SJSA1 (cell line): ENCODE data around the gene BRINP1. TPM values are rescaled to one million over a fixed set of nuclear protein-coding genes. Genes with fewer than 3 reads are reported as not detected.

Experiments
- DNase-seq, 2 experiments: peaks; one replicate each; pipeline ENCODE4 v3.0.0-alpha.2; 2015 to 2020; ENCODE audit warnings: low spot score in 2 of 2, low read depth in 1 of 2
- H3K27ac ChIP-seq: fragments of 250-450 bp; sonication (Bioruptor Pico); 2 replicates; pipeline ENCODE4 v1.5.1; 2020; ENCODE audit warnings: mild to moderate bottlenecking, moderate library complexity
- H3K27me3 ChIP-seq: fragments of 250-450 bp; sonication (Bioruptor Pico); replicated peaks from 2 replicates; pipeline ENCODE4 v1.5.1; 2020; ENCODE audit warnings: mild to moderate bottlenecking, moderate library complexity
- H3K36me3 ChIP-seq: fragments of 250-450 bp; sonication (Bioruptor Pico); 2 replicates; pipeline ENCODE4 v1.5.1; 2020; ENCODE audit warnings: mild to moderate bottlenecking
- H3K4me1 ChIP-seq: fragments of 250-450 bp; sonication (Bioruptor Pico); replicated peaks from 2 replicates; pipeline ENCODE4 v1.6.1; 2021; ENCODE audit warnings: mild to moderate bottlenecking
- H3K4me3 ChIP-seq: fragments of 250-450 bp; sonication (Bioruptor Pico); 2 replicates; pipeline ENCODE4 v1.5.1; 2020; ENCODE audit warnings: mild to moderate bottlenecking
- H3K9me3 ChIP-seq: fragments of 250-450 bp; sonication (Bioruptor Pico); replicated peaks from 2 replicates; pipeline ENCODE4 v1.5.1; 2020; ENCODE audit warnings: mild to moderate bottlenecking
- total RNA-seq: library from RNA; depleted of rRNA; stranded (reverse); fragments of >200 nt; shearing (Covaris generic); gene quantifications from 2 replicates; pipeline ENCODE4 v1.2.3, GENCODE V29; 2014

BRINP1 gene
- total RNA-seq, 1 experiment from 2014 or later = not detected

DNA sequence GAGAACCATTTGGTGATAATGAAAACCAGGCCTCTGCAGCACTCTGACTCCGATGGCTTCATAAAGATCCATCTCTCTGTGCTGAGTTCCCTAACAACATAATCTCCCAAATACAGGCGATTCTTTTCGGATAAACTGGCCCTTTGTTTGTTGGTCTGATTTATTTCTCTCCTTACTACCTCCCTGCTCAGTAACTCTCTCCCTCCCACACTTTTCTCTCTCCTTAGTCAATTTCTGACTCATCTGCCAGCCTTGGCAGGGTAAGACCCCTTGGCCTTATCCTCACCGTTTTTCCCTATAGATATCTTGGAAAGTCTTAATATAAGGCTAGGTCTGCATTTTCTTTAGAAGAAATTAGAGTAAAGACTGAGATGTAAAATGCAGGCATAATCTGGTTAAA, 128.7 kb downstream of the BRINP1 start:
- Histone ChIP-seq H3K27me3 (no peaks in the 10 kb centered on the region), H3K27ac (no peak overlapping the region), H3K4me1 (no peaks in the 10 kb centered on the region), H3K4me3 (no peak overlapping the region), H3K36me3 (no peaks in the 10 kb centered on the region), H3K9me3 (no peaks in the 10 kb centered on the region)
- DNase-seq = no peak

DNA sequence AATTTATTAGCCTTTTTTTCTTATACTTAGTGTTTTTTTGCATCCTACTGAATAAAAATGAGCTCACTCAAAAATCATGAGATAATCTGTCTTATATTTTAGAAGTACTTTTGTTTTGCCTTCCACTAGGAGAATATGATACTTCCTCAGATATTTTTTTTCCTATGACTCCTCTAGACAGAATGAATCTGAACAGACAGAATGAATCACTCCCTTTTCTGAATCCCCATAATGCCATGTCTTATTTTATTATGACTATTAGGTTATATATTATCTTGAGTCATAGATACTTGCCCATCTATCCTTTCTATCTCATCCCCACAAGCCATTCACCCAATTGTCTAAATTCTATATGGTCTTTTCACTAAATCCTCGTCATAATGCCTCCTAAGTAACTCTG, 134.6 kb downstream of the BRINP1 start:
- Histone ChIP-seq H3K9me3 (peaks cover 3% of the 10 kb centered on the region; the same call in 1 of the 2 replicates), H3K27ac (no peak overlapping the region), H3K4me3 (no peak overlapping the region), H3K36me3 (no peaks in the 10 kb centered on the region), H3K4me1 (no peaks in the 10 kb centered on the region), H3K27me3 (no peaks in the 10 kb centered on the region)
- no peak for DNase-seq

DNA sequence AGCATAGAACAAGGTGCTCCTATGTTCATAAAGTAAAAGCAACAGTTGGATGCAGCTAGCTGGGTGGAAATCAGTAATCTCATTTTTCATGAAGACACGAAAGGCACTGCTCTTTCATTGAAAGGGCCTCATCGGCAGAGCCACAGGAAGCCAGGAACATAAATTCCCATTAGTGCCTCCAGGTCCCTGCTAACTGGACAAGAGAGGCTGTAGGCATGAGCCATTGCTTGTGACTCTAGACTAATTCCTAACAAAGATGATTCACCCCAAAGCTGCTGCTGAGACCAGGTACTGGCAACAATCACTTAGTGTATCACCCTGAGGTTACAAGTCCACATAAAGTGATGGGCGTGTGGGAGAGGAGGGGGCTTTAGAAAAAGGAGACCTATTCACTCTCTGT, 141.8 kb downstream of the BRINP1 start:
- Histone ChIP-seq H3K27ac (no peak overlapping the region), H3K9me3 (peaks cover 5% of the 10 kb centered on the region), H3K27me3 (no peaks in the 10 kb centered on the region), H3K4me1 (no peaks in the 10 kb centered on the region), H3K4me3 (no peak overlapping the region), H3K36me3 (no peaks in the 10 kb centered on the region)
- DNase-seq = no peak

DNA sequence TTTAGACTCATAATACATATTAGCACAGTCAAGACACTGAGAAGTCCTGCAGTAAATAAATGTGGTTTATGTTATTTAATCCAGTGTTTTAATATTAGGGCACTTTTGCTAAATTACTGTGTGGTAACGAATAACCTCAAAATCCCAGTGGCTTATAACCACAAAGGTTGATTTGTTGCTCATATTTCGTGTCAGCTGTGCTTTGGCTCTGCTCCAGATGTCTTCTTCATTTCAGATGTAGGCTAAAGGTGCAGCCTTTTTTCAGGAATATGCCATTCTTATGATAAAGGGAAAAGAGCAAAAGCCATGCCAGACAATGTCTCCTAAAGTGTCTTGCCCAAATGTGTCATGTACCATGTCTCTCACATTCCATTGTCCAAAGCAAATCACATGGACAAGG, 144.8 kb downstream of the BRINP1 start:
- Histone ChIP-seq H3K36me3 (no peaks in the 10 kb centered on the region), H3K27ac (no peak overlapping the region), H3K9me3 (peaks cover 2% of the 10 kb centered on the region; the same call in 1 of the 2 replicates), H3K4me3 (no peak overlapping the region), H3K27me3 (no peaks in the 10 kb centered on the region), H3K4me1 (no peaks in the 10 kb centered on the region)
- no peak for DNase-seq

DNA sequence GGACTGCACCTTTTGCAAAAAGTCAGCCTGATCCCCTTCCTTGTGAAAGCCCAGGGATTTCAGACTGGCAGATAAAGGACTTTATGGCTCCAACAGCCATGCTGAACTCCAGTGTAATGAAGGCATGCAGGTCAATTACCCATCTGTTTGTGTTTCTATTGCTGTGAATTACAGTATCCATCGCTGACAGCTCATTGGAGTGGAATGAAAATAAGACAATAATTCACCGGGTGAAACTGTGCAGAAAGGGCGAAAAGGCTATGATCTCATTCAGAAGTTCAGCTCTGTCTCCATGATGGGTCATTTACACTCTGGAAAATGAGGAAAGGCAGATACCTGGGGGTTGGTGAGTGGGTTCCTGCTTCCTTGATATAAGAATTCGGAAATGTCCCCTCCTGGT, 148.0 kb downstream of the BRINP1 start:
- H3K27ac ChIP-seq = no peak overlapping the region
- H3K4me1 ChIP-seq = no peaks in the 10 kb centered on the region
- no peaks in the 10 kb centered on the region for H3K27me3 ChIP-seq
- 0 out of 2 replicates have a peak, but pooled peaks cover 2% of the 10 kb centered on the region for H3K9me3 ChIP-seq
- H3K36me3 ChIP-seq = no peaks in the 10 kb centered on the region
- no peak overlapping the region for H3K4me3 ChIP-seq
- DNase-seq = no peak

DNA sequence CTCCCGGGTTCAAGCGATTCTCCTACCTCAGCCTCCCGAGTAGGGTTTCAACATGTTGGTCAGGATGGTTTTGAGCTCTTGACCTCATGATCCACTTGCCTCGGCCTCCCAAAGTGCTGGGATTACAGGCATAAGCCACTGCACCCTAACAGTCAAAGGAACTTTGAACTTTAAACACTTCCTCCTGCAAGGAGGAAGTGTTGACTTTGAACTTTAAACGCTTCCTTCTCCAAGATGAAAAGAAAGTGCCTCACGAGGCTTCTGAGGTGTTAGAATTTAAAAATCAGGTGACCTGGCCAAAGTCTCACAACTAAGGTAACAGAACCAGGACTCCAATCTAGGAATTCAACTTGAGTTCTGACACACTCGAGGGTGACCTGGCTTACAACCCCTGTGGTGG, 150.9 kb downstream of the BRINP1 start:
- H3K9me3 ChIP-seq = peaks cover 2% of the 10 kb centered on the region; the same call in 1 of the 2 replicates
- H3K4me3 ChIP-seq = no peak overlapping the region
- no peak overlapping the region for H3K27ac ChIP-seq
- no peak for DNase-seq
- no peaks in the 10 kb centered on the region for H3K4me1 ChIP-seq
- no peaks in the 10 kb centered on the region for H3K27me3 ChIP-seq
- H3K36me3 ChIP-seq = no peaks in the 10 kb centered on the region

DNA sequence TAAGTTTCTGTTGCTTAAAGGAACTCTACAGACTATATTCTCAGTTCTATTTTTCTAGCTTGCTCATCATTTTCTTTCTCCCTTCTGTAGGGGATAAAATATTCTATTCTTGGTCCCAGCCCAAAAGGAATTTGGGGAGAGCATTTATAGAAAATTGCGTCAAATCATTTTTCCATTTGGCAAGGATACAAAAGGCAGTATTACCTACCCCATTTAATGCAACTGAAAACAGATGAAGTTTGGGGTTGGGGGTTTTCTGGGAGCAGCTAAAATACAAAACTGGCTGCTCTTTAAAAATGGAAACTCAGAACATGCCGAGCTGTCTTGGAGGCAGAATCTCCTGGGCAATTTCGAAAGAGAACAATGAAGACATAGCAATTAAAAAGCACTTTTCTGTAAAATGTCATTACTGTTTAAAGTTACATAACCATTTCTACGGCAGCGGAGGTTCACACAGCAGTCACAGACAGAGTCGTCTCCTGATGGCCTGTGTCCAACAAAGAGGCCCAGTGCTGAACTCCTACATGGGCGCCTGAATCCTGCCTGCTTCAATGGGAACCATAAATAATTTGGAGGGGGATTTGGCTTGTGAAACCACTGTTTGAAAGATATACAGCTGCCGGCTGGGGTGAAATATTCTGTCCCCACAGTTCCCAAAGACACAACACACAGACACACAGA, 152.4 kb downstream of the BRINP1 start:
- H3K4me3 ChIP-seq = no peak overlapping the region
- DNase-seq = no peak
- H3K9me3 ChIP-seq = no peaks in the 10 kb centered on the region; the same call in 1 of the 2 replicates
- no peak overlapping the region for H3K27ac ChIP-seq
- no peaks in the 10 kb centered on the region for H3K36me3 ChIP-seq
- H3K4me1 ChIP-seq = no peaks in the 10 kb centered on the region
- no peaks in the 10 kb centered on the region for H3K27me3 ChIP-seq

DNA sequence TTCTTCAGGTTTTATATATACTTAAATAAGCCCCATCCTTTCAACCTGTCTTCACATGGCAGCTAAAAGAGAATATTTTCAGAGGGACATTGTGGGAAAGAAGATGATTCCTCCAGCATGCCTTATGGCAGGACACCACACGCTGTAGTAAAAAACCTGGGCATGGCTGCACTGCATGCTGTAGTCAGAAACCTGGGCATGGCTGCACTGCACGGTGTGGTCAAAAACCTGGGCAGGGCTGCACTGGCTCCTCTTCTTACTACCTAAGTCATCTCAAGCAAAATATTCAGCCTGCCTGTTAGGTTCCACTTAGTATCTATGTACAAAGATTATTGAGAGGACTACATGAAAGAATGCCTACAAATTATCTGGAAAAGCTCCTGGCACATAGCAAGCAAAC, 153.6 kb downstream of the BRINP1 start:
- Histone ChIP-seq H3K27me3 (no peaks in the 10 kb centered on the region), H3K36me3 (no peaks in the 10 kb centered on the region), H3K9me3 (no peaks in the 10 kb centered on the region; the same call in 1 of the 2 replicates), H3K4me1 (no peaks in the 10 kb centered on the region), H3K4me3 (no peak overlapping the region), H3K27ac (no peak overlapping the region)
- DNase-seq = no peak

DNA sequence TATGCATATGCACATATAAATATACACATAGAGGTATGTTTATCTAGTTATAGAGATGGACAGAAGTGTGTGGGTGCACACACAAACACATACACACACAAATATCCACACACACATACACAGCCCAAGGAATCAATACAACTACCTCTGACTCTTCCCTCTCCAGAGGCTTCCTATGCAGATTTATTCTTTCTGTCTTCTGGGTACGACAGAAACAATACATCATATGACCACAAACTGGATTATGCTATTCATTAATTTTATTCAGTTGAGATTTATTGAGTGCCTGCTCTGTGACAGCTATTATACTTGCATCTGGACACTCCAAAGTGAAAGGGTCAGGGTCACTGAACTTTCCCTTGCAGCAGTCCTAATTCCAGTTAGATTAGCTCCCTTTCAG, 155.8 kb downstream of the BRINP1 start:
- DNase-seq = no peak
- no peak overlapping the region for H3K27ac ChIP-seq
- H3K4me1 ChIP-seq = no peaks in the 10 kb centered on the region
- H3K4me3 ChIP-seq = no peak overlapping the region
- H3K36me3 ChIP-seq = no peaks in the 10 kb centered on the region
- no peaks in the 10 kb centered on the region for H3K27me3 ChIP-seq
- H3K9me3 ChIP-seq = no peaks in the 10 kb centered on the region; the same call in 1 of the 2 replicates

DNA sequence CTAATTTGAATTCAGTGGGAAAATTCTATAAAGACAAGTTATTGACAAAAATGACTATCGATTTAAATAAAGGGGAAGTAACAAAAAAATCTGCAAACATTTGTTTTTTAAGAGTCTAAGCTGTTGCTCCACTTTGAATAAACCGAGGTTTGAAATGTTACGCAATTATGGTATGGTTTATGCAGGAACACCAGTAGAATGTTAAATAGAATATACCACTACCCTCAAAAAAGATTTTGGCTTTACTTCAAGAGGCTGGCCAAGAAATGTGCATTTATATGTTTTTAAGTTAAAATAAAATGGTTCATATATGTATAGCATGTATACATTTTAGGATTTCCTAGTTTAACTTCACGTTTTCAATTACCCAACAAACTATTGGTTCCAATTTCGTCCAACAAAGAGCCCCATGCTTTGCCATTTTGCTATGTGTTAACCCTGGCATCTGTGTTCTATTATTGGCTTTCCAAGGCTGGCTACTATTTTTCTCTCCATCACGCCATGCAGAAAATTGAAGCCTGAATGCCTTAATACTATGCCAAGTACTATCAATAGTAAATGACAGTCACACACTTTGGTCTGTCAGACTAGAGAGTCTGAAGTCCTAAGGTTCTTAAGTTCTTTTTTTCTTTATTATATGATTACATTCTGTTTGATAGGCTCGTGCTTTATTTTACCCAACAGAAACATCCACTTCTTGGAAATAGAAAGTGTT, 171.2 kb downstream of the BRINP1 start:
- H3K27me3 ChIP-seq = no peaks in the 10 kb centered on the region
- H3K9me3 ChIP-seq = 0 out of 2 replicates have a peak, but pooled peaks cover 5% of the 10 kb centered on the region
- H3K36me3 ChIP-seq = no peaks in the 10 kb centered on the region
- no peak for DNase-seq
- H3K27ac ChIP-seq = no peak overlapping the region
- H3K4me3 ChIP-seq = no peak overlapping the region
- H3K4me1 ChIP-seq = no peaks in the 10 kb centered on the region

DNA sequence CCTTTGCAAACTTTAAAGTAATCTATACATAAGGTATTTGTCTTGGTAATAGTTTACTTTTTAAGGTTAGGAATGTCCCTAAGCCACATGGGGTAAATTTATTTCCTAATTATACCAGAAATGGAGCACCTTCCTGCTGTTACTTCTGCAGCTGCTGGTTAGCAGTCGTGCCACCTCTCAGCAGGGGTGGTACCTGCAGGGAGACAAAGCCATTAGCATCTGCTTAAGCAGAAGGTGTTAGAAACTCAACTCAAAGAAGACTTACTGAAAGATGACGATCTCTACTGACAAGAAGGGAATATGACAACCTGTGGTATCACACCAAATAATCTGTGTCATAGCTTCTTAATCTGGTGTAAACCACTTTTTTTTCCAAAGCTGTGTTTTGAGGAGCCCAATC, 173.7 kb downstream of the BRINP1 start:
- Histone ChIP-seq H3K36me3 (no peaks in the 10 kb centered on the region), H3K4me3 (no peak overlapping the region), H3K4me1 (no peaks in the 10 kb centered on the region), H3K27ac (no peak overlapping the region), H3K9me3 (0 out of 2 replicates have a peak, but pooled peaks cover 3% of the 10 kb centered on the region), H3K27me3 (no peaks in the 10 kb centered on the region)
- no peak for DNase-seq

DNA sequence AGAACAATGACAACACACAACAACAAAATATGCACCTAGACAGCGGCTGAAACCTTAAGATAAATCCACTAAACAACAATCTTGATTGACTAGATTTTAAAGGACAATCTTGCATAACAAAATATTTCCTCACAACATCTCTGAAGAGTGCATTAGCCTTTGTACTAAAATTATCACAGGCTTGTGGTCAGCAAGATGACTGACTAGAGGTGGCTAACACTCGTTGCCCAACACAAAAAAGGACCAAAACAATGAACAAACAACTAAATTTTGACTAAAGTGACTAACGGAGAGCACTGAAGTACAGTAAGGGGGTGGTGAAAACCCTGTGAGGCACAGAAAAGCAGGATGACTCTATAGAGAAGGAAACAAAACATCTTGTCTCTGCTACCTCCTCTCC, 183.9 kb downstream of the BRINP1 start:
- DNase-seq = no peak
- no peak overlapping the region for H3K27ac ChIP-seq
- H3K27me3 ChIP-seq = no peaks in the 10 kb centered on the region
- no peak overlapping the region for H3K4me3 ChIP-seq
- 0 out of 2 replicates have a peak, but pooled peaks cover 2% of the 10 kb centered on the region for H3K9me3 ChIP-seq
- no peaks in the 10 kb centered on the region for H3K4me1 ChIP-seq
- H3K36me3 ChIP-seq = no peaks in the 10 kb centered on the region

DNA sequence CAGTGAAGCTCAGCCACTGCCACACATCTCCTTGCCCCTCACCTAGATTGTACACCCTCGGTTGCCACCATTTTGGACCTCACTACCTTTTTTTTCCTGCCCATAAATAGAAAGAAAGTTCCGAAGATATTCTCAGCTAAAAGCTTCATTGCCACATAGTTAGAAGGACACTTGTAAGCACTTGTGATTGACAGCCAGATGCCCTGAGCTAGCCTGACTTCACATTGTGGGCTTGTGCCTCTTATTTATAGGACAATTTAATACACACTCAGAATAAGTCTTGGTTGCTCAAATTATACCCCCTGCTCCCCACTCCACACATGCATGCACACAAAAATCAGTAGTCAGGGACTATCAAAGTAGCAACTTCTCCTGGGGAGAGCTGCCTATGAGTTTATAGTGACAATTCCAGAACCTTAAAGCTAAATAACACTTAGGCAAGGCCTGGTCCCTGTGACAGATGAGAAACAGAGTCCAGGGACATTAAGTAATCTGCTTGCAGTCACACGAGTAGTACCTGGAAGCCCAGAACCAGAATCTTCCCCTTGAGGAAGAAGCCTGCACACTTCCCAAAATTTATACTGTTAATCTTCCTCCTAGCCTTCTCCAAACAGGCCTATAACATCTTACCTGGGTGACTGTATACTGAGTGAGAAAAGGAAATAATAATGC, 184.8 kb downstream of the BRINP1 start:
- H3K4me3 ChIP-seq = no peak overlapping the region
- no peaks in the 10 kb centered on the region for H3K36me3 ChIP-seq
- no peaks in the 10 kb centered on the region for H3K4me1 ChIP-seq
- no peak for DNase-seq
- H3K9me3 ChIP-seq = 0 out of 2 replicates have a peak, but pooled peaks cover 2% of the 10 kb centered on the region
- no peak overlapping the region for H3K27ac ChIP-seq
- no peaks in the 10 kb centered on the region for H3K27me3 ChIP-seq

DNA sequence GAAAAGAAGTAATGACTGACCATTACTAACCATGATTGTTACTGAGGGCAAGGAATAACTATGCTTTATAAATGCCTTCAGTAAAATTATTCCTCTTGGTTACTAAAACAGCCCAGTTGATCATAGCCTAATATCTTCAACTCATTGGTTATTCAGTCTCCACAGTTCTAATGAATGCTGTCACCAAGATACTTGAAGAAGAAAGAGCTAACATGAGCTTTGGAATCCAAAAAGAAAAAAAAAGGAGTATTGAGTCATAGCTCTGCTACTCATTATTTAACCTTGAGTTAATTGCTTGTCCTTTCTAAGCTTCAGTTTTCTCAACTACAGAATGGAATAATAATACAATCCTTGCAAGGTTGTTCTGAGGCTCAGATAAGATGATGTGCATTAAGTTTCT, 187.7 kb downstream of the BRINP1 start:
- H3K4me3 ChIP-seq = no peak overlapping the region
- 0 out of 2 replicates have a peak, but pooled peaks cover 2% of the 10 kb centered on the region for H3K9me3 ChIP-seq
- no peak for DNase-seq
- no peaks in the 10 kb centered on the region for H3K36me3 ChIP-seq
- H3K4me1 ChIP-seq = no peaks in the 10 kb centered on the region
- no peak overlapping the region for H3K27ac ChIP-seq
- H3K27me3 ChIP-seq = no peaks in the 10 kb centered on the region
